Umbilical cord (tissue), 2 donors: ENCODE measurements around the gene GLI2. TPM values are rescaled to one million over a fixed set of nuclear protein-coding genes. Genes with fewer than 3 reads are reported as not detected.

Experiments used
- DNase-seq: peaks from one replicate; pipeline ENCODE4 v3.0.0-alpha.2; 2015; ENCODE audit warnings: low spot score
- total RNA-seq: library from RNA; depleted of rRNA; stranded (reverse); fragments of >200 nt; gene quantifications from one replicate; pipeline ENCODE4 v1.2.3, GENCODE V29; 2014; ENCODE audit warnings: low replicate concordance; ENCODE audit not compliant: insufficient read depth

GLI2 gene
- total RNA-seq, 1 donor from 2014 or later, result 2.2 TPM

DNA sequence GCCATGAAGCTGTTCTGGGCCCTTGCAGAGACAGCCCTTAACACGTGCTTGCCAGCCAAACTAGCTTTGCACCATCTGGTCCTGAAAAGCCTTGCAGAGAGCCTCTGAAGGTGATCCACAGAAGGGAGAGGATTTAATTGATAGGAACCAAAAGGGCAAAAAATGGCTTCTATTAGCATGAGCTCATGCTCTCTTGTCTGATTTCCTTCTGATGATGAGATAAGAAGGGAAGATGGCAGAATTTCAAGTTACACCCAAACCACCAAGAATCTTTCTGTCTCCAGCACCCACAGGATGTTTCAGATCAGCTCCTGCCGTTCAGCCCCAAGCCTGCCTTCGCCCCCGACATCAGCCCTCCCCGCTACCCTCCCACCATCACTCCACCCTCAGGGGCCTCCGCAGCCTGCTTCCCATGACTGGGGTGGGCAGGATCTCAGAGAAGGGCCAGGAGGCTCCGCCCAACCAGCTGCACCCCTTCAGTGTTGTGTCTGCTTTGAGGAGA, 23.4 kb upstream of the GLI2 start:
- peak; percentile 63 for DNase-seq

DNA sequence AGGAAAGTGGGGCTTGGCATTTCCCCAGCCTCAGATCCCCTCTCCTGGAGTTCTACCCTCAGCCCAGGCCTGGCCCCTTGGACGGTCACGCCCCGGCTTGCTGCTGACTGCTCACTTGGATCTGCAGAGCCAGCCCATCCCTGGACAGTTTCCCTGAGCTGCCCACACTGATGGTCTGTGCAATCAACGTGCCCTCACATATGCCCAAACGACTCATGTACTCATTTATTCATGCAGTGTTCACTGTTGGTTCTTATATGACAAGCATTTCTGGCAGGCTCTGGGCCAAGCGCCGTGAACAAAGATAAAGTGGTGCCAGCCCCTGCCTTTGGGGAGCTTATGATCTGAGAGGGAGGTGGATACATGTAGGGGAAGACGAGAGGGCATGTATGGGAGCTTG, 20.3 kb upstream of the GLI2 start:
- peak; percentile 57 for DNase-seq

GRCh38 chr2:120715941-120716340, 19.7 kb upstream of the GLI2 start:
- peak; percentile 85 for DNase-seq

DNA sequence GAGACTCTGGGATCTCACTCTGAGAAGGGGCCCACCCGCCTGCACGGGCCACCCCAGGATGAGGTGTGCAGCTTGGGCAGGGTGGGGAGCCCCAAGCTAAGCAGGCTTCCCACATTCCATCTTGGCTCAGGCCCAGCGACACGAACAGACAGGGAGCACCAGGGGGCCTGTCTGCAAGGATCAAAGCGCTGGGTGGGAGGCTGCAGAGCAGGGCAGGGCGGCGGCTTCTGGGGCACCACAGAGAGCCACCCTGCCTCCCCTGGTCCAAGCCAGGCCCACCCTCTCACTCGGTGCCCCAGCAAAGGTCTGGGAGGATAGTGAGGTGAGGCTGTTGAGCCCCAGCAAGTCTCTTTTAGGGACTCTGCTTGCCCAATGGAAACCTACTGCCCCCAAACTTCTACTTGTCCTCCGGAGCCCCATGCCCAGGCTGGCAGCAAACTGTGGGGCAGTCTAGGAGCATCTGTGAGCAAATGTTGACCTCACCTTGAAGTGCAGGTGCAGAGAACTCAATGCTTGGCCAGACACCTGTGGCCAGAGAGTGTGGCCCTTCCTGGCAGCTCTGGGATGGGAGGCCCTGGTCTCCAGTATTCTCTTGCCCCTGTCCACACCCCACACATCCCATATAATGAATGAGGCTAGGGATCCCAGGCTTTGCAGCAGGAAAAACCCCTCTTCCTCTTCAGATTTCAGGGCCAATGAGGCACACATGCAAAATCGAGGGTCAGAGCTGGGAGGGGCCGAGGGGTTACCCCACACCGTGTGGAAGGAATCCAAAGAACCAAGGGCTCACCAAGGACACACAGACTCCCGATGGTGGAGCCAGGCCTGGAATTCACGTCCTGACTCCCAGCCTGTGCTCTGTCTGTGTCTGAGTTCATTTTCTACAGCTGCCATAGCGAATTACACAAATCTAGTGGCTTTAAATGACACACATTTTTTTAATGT, 18.8 kb upstream of the GLI2 start:
- peak; percentile 25 for DNase-seq

DNA sequence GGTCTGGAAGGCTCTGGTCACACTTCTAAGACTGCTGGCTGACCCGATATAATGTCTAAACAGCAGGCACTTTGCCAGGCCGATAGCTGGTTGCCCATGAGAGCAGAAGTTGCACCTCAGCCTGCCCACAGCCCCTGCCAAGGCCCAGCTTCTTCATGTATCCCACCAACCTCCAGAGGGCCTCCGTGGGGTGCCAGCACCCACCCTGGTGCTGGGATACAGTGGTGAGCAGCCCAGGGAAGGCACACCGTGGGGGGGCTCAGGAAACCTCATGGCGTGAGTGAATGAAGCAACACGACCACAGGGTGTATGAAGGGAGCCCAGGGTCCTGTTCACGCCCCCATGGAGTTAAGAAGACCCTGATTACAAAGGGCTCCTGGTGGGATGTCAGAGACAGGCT, 16.2 kb upstream of the GLI2 start:
- no peak for DNase-seq

DNA sequence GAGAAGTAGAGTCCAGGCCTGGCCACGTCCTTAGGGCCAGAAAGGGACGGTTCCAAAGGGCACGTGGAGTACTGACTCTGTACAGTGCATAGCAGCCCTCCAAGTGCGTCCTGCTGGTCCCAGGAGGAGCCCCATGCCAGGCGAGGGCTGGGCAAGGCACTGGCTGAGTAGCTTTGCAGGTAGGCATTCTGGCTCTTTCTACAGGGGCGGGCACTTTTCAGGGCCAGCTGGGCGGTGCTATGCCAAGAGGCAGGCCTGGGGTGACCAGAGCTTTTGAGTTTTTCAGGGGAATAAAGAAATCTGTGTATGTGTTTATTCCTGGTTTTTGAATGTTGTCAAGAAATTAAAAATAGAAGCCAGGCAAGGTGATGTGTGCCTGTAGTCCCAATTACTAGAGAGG, 15.4 kb upstream of the GLI2 start:
- no peak for DNase-seq

DNA sequence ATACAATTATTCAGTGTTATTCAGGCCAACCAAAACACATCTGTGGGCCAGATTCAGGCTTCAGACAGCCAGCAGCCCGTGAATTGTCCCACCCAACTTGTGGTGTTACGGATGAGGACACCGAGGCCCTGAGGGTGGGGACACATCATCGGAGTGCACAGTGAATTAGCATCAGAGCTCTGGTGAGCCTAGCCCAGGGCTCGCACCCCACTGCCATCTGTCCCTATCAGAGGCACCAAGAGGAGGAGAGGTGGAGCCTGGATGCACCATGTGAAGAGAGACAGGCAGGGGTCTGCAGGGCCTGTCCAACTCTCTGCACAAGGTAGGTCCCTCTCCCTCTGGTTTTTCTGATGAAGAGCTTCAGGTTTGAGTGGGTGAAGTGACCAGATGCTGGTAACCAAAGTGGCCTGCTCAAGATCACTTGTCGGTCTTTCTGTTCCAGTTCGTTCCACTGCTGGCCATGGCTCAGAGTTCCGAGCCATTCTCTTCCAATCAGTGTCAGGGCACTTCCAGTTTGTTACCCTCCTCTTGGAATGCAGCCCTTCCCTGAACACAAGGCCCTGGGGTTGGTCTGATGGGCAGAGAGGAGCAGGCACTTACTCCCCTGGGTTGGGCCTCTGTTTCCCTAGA, 14.8 kb upstream of the GLI2 start:
- DNase-seq, result no peak

GRCh38 chr2:120722246-120722567, 13.5 kb upstream of the GLI2 start:
- no peak for DNase-seq

DNA sequence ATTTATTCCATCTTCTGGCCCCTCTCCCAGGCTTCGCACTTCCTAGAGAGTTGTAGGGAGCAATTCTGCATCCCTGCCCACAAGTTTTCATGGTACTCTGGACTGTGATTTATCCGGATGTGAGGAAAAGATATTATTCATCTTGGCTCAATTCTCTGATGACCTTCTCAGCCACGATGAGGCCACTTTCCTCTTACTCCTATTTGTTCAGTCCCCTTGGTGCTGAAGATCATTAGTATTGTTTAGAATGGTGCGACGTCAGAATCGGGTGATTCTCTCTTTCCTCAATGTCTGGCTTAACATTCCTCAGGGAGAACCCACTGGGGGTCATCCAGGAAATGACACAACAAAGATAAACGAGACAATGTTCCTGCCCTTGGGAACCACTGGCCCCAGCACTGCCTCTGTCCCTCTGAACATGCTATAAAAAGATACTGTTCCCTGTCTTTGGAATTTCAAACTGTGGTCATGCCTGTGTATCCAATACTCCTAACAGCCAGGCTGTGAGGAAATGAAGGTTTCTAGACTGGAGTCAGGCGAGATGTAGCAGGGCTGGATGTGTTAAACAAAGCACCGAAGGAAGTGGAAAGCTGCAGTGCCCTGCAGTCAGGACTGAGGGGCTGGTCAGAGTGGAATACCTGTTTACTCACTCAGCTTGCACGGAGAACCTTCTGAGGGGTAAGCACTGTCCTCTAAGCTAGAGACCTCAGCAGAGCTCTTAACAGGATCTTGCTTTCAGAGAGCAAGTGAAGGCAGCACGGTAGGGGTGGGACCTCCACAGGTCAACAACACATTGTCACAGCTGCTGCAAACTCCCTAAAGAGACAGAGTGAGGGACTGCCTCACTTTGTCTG, 12.9 kb upstream of the GLI2 start:
- peak; percentile 33 for DNase-seq

DNA sequence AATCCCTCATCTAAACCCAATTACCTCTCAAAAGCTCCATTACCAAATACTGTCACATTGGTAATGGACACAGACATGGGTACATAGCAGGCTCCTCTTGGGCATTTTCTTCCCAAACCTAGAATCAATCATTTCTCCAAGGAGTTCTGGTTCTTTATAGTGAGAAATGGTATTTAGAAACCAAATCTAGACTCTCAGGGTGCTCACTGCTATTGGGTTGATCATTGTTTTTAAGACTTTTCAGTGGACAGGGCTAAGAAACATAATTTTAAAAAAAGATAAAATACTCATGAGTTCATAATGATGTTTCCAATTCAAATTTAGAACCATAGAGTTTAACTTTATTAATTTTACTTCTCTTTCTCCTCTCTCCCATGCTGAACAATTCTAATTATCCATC, 9.4 kb upstream of the GLI2 start:
- no peak for DNase-seq

- peak; percentile 75 for DNase-seq
These were observed 6.0 kb upstream of the GLI2 start for GRCh38 chr2:120729406-120730399.

GRCh38 chr2:120731175-120731574, 4.5 kb upstream of the GLI2 start:
- DNase-seq, result no peak

DNA sequence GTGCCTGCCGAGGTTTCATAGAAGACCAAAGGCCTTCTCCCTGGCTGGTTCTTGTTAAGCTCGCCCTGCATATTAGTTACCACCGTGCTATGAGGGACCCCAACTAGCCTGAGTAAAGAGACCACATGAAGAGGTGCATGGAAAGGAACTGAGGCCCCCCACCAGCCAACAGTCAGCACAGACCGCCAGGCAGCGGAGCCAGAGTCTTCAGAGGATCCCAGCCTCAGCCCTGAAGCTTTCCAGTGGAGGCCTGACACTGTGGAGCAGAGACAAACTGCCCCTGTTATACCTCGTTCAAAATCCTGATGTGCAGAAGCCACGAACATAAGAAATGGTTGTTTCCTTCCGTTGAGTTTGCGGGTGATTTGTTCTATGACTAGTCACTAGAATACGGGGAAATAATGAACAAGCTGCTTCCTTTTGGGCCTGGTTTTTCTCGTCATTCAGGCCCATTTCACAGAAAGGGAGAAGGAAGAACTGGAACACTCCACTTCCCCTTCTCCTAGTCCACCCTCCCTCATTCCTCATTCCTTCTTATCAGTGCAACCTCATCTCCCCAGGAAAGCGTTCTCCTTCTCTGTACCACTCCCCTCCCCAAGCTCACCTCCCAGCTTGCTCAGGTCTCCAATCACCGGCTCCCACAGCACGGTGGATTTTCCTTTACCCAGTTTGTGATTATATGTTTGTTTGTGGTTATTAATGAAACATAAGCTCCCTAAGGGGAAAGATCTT, 3.0 kb upstream of the GLI2 start:
- DNase-seq, result no peak

GRCh38 chr2:120733238-120733932, 2.3 kb upstream of the GLI2 start:
- no peak for DNase-seq

- DNase-seq, result no peak
These were observed 577 bp upstream of the GLI2 start for GRCh38 chr2:120734930-120735651.

DNA sequence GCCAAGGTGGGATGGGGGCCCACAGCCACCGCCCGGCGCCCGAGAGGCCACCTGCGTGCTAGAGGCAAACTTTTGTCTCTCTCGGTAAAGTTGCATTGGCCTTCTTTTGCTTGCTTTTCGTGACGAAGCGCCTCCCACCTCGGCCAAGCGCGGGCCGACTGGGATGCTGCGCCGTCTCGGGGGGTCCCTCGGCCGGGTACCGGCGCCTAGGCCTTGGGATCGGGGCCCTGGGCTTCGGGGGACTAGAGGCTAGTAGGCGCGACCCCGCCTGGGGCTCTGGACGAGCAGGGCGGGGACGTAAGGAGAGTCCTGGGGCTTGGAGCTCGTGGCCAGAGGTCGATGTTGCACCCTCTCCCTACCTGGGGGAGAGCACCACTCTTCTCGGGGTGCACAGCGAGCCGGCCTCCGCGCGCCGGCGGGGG, 545 bp downstream of the GLI2 start:
- DNase-seq, result no peak

DNA sequence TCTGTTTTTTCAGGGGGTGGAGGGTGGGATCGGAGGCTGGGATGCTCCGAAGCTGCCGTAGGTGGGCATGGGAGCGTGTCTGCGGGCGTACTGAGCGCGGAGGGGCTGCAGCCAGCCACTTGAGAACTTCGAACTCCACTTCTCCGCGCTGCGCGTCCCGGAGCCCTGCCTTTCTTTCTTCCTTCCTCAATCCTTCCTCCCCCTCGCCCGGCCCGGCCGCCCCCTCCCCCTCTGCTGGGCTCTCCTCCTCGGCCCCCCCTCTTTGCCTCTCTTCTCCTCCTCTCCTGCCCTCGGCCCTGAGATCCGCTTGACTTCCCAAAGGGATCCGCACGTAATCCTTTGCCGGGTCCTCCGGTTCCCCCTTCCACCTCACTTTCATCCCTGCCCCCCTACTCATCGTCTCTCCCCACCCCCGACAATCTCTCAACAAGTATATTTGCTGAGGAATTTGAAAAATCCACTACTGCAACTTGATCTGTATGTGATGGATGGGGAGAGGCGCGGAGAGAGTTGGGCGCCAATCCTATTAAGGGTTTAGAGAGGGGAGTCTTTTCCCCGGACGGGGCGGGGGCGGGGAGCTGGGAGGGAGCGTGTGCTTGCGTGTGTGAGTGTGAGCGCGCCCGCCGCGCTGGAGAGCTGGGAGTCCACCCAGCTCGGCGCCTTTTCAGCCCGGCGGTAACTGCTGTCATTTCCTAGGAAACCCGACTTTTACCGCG, 1.1 kb downstream of the GLI2 start:
- DNase-seq, result peak; percentile 93
